Testis (tissue), 2 donors: ENCODE data around the gene VWA3B.

Experiments used
- POLR2A ChIP-seq: fragments of 450-650 bp; IDR thresholded peaks from one replicate; pipeline ENCODE4 v1.6.1; 2017; ENCODE audit warnings: antibody characterized with exemption, mild to moderate bottlenecking, moderate library complexity
- TF ChIP-seq, protein P1 (sequence below), 3 experiments: fragments of 450-650 bp in 2 of 3; fragments of 200-600 bp in 1 of 3; sonication (generic) in 1 of 3; IDR thresholded peaks; one replicate each; pipeline ENCODE4 v1.5.1; 2016 to 2019; ENCODE audit warnings: antibody characterized with exemption in 3 of 3, mild to moderate bottlenecking in 2 of 3, moderate library complexity in 1 of 3

- TF ChIP-seq, protein P1, sequence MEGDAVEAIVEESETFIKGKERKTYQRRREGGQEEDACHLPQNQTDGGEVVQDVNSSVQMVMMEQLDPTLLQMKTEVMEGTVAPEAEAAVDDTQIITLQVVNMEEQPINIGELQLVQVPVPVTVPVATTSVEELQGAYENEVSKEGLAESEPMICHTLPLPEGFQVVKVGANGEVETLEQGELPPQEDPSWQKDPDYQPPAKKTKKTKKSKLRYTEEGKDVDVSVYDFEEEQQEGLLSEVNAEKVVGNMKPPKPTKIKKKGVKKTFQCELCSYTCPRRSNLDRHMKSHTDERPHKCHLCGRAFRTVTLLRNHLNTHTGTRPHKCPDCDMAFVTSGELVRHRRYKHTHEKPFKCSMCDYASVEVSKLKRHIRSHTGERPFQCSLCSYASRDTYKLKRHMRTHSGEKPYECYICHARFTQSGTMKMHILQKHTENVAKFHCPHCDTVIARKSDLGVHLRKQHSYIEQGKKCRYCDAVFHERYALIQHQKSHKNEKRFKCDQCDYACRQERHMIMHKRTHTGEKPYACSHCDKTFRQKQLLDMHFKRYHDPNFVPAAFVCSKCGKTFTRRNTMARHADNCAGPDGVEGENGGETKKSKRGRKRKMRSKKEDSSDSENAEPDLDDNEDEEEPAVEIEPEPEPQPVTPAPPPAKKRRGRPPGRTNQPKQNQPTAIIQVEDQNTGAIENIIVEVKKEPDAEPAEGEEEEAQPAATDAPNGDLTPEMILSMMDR (IDR thresholded peaks at IDR 0.05) = no peak
- TF ChIP-seq POLR2A = no peak
Measured at GRCh38 chr2:98145070-98145469, 58.1 kb downstream of the VWA3B start.
